ENCODE measurements around the gene SNX30.
A peak's percentile ranks its signal among the peaks of the same experiment; 100 is the strongest.

SNX30 gene

GRCh38 chr9:112861155-112861554, 110.6 kb downstream of the SNX30 start:
- DNase-seq: no peak

- DNase-seq: no peak
These were observed 111.3 kb downstream of the SNX30 start for GRCh38 chr9:112861638-112862555.

- DNase-seq: no peak
These were observed 112.7 kb downstream of the SNX30 start for GRCh38 chr9:112863214-112863613.

GRCh38 chr9:112863746-112864145, 113.2 kb downstream of the SNX30 start:
- no peak for DNase-seq

GRCh38 chr9:112864403-112864802, 113.8 kb downstream of the SNX30 start:
- no peak for DNase-seq

- DNase-seq: no peak
These were observed 114.4 kb downstream of the SNX30 start for GRCh38 chr9:112864982-112865381.

GRCh38 chr9:112866662-112867274, 116.2 kb downstream of the SNX30 start:
- DNase-seq: no peak

GRCh38 chr9:112867275-112867991, 116.9 kb downstream of the SNX30 start:
- DNase-seq: no peak

GRCh38 chr9:112868461-112868860, 117.9 kb downstream of the SNX30 start:
- DNase-seq: no peak

- DNase-seq: no peak
These were observed 118.5 kb downstream of the SNX30 start for GRCh38 chr9:112869041-112869529.

- no peak for DNase-seq
These were observed 119.4 kb downstream of the SNX30 start for GRCh38 chr9:112869917-112870316.

- DNase-seq: no peak
These were observed 120.0 kb downstream of the SNX30 start for GRCh38 chr9:112870556-112870955.

- DNase-seq: peak; percentile 6
These were observed 121.5 kb downstream of the SNX30 start for GRCh38 chr9:112872019-112872418.

GRCh38 chr9:112873773-112874405, 123.3 kb downstream of the SNX30 start:
- DNase-seq: no peak

GRCh38 chr9:112878752-112879151, 128.2 kb downstream of the SNX30 start:
- no peak for DNase-seq

- no peak for DNase-seq
These were observed 130.1 kb downstream of the SNX30 start for GRCh38 chr9:112880650-112881049.

GRCh38 chr9:112881331-112881730, 130.8 kb downstream of the SNX30 start:
- DNase-seq: no peak

GRCh38 chr9:112884101-112884500, 133.5 kb downstream of the SNX30 start:
- DNase-seq: no peak

GRCh38 chr9:112884721-112885120, 134.2 kb downstream of the SNX30 start:
- no peak for DNase-seq

- DNase-seq: no peak
These were observed 134.8 kb downstream of the SNX30 start for GRCh38 chr9:112885324-112885723.

GRCh38 chr9:112886351-112886750, 135.8 kb downstream of the SNX30 start:
- no peak for DNase-seq

GRCh38 chr9:112887381-112887780, 136.8 kb downstream of the SNX30 start:
- no peak for DNase-seq
